SW480 (cell line): ENCODE data around the gene STH.

Experiments used
- DNase-seq: peaks from one replicate; pipeline ENCODE4 v3.0.0-alpha.2; 2016; ENCODE audit warnings: low spot score

STH gene

GRCh38 chr17:45968732-45969131, 30.3 kb upstream of the STH start:
- no peak for DNase-seq

GRCh38 chr17:45969726-45970125, 29.3 kb upstream of the STH start:
- DNase-seq = no peak

- DNase-seq = no peak
These were observed 28.4 kb upstream of the STH start for GRCh38 chr17:45970659-45971058.

- DNase-seq = no peak
These were observed 27.3 kb upstream of the STH start for GRCh38 chr17:45971698-45972141.

- no peak for DNase-seq
These were observed 26.5 kb upstream of the STH start for GRCh38 chr17:45972531-45972930.

GRCh38 chr17:45973099-45973780, 25.8 kb upstream of the STH start:
- DNase-seq = no peak

- no peak for DNase-seq
These were observed 24.8 kb upstream of the STH start for GRCh38 chr17:45973946-45974859.

- DNase-seq = no peak
These were observed 24.0 kb upstream of the STH start for GRCh38 chr17:45974916-45975630.

- DNase-seq = no peak
These were observed 23.3 kb upstream of the STH start for GRCh38 chr17:45975640-45976295.

- DNase-seq = no peak
These were observed 22.7 kb upstream of the STH start for GRCh38 chr17:45976391-45976754.

- DNase-seq = peak; percentile 11
These were observed 22.1 kb upstream of the STH start for GRCh38 chr17:45976755-45977505.

GRCh38 chr17:45977506-45977824, 21.6 kb upstream of the STH start:
- no peak for DNase-seq

- DNase-seq = no peak
These were observed 20.9 kb upstream of the STH start for GRCh38 chr17:45977976-45978626.

- DNase-seq = no peak
These were observed 19.9 kb upstream of the STH start for GRCh38 chr17:45979137-45979536.

- DNase-seq = no peak
These were observed 18.2 kb upstream of the STH start for GRCh38 chr17:45980855-45981254.

GRCh38 chr17:45981306-45981705, 17.7 kb upstream of the STH start:
- no peak for DNase-seq

- DNase-seq = no peak
These were observed 16.0 kb upstream of the STH start for GRCh38 chr17:45982791-45983613.

- DNase-seq = no peak
These were observed 15.3 kb upstream of the STH start for GRCh38 chr17:45983614-45984310.

- DNase-seq = no peak
These were observed 14.7 kb upstream of the STH start for GRCh38 chr17:45984368-45984767.

- DNase-seq = no peak
These were observed 13.6 kb upstream of the STH start for GRCh38 chr17:45985447-45985846.
